Endothelial cell of umbilical vein (primary cell): ENCODE measurements around the gene KIF25. TPM values are rescaled to one million over a fixed set of nuclear protein-coding genes. Genes with fewer than 3 reads are reported as not detected.

Experiments used
- BruUV-seq: library from RNA; stranded (reverse); fragments of 400-500 nt; replicated peaks from 2 replicates; lab custom pipeline; 2021; lab: Mats Ljungman, UMichigan
- CTCF ChIA-PET: fragments of 300-600, 350-600 bp; sonication (Branson Sonifier 250); formaldehyde crosslinking; loops from one replicate; lab custom pipeline; 2021; ENCODE audit warnings: antibody characterized with exemption, inconsistent platforms; lab: Charles Lee
- POLR2A ChIA-PET: fragments of 300-600, 350-600 bp; sonication (Branson Sonifier 250); formaldehyde crosslinking; loops from one replicate; lab custom pipeline; 2021; ENCODE audit warnings: antibody characterized with exemption, inconsistent platforms; lab: Charles Lee
- DNase-seq: peaks from one replicate; pipeline ENCODE4 v3.0.0-alpha.2; 2011; ENCODE audit warnings: low read depth, low spot score
- FAIRE-seq: peaks from 2 replicates; lab custom pipeline; 2011; peaks lifted over from hg19 to GRCh38; lab: Jason Lieb, UNC
- H2AFZ ChIP-seq: 2 replicates; pipeline ENCODE4 v1.6.0; 2012; ENCODE audit warnings: low read depth, low read length, control low read depth, inconsistent platforms
- H3K27ac ChIP-seq: 2 replicates; pipeline ENCODE4 v1.5.1; 2011; ENCODE audit warnings: low read depth, mild to moderate bottlenecking, control low read depth, low read length, moderate library complexity; ENCODE audit not compliant: insufficient read depth
- H3K27me3 ChIP-seq, 2 experiments: 2 replicates each; pipeline versions ENCODE4 v1.6.0 to v1.6.1; 2011; ENCODE audit warnings: low read length in 2 of 2, mixed read lengths in 1 of 2; ENCODE audit not compliant: control insufficient read depth in 2 of 2, insufficient read depth in 2 of 2
- H3K36me3 ChIP-seq, 2 experiments: 2 replicates in 1 of 2; 3 replicates in 1 of 2; pipeline ENCODE4 v1.5.1; 2011; ENCODE audit warnings: low read length in 2 of 2, mild to moderate bottlenecking in 1 of 2, moderate library complexity in 1 of 2; ENCODE audit not compliant: control insufficient read depth in 2 of 2, insufficient read depth in 2 of 2; ENCODE audit errors: extremely low read depth in 1 of 2
- H3K4me1 ChIP-seq: 3 replicates; pipeline ENCODE4 v1.5.1; 2011; ENCODE audit warnings: mild to moderate bottlenecking, low read length; ENCODE audit not compliant: control insufficient read depth, insufficient read depth; ENCODE audit errors: extremely low read depth
- H3K4me2 ChIP-seq: 2 replicates; pipeline ENCODE4 v1.6.1; 2011; ENCODE audit warnings: low read length, control low read depth, mixed read lengths; ENCODE audit not compliant: insufficient read depth
- H3K4me3 ChIP-seq, 3 experiments: fragments of 200-600 bp in 1 of 3; sonication (generic), shearing (Covaris generic) in 1 of 3; replicated peaks in 1 of 3; 2 replicates each; pipeline ENCODE4 v1.5.1; 2011 to 2016; ENCODE audit warnings: control low read depth in 3 of 3, low read length in 3 of 3, mild to moderate bottlenecking in 2 of 3, inconsistent platforms in 1 of 3, low read depth in 1 of 3, moderate library complexity in 1 of 3; ENCODE audit not compliant: insufficient read depth in 1 of 3
- H3K79me2 ChIP-seq: 2 replicates; pipeline ENCODE4 v1.6.0; 2012; ENCODE audit warnings: low read length, inconsistent platforms; ENCODE audit not compliant: control insufficient read depth, insufficient read depth
- H3K9ac ChIP-seq: replicated peaks from 2 replicates; pipeline ENCODE3; 2011; ENCODE audit warnings: low read length, control low read depth; ENCODE audit not compliant: insufficient read depth; ENCODE audit errors: extremely low read depth
- H3K9me1 ChIP-seq: replicated peaks from 3 replicates; pipeline ENCODE4 v1.6.0; 2011; ENCODE audit warnings: mild to moderate bottlenecking, low read length; ENCODE audit not compliant: control insufficient read depth, insufficient read depth; ENCODE audit errors: extremely low read depth
- H3K9me3 ChIP-seq: replicated peaks from 2 replicates; pipeline ENCODE4 v1.5.1; 2012; ENCODE audit warnings: low read length, inconsistent platforms; ENCODE audit not compliant: control insufficient read depth, insufficient read depth
- H4K20me1 ChIP-seq: replicated peaks from 2 replicates; pipeline ENCODE3; 2011; ENCODE audit warnings: mild to moderate bottlenecking, low read length; ENCODE audit not compliant: control insufficient read depth, insufficient read depth; ENCODE audit errors: extremely low read depth
- EZH2 ChIP-seq: IDR thresholded peaks from 2 replicates; pipeline ENCODE4 v1.6.1; 2012; ENCODE audit warnings: borderline replicate concordance, low read depth, mild to moderate bottlenecking, moderate library complexity, low read length, inconsistent platforms; ENCODE audit not compliant: severe bottlenecking
- FOS ChIP-seq: IDR thresholded peaks from 2 replicates; pipeline ENCODE4 v1.6.1; 2011; ENCODE audit warnings: mild to moderate bottlenecking, low read length, moderate library complexity, borderline replicate concordance; ENCODE audit not compliant: insufficient read depth
- GATA2 ChIP-seq: IDR thresholded peaks from 2 replicates; pipeline ENCODE4 v1.7.0; 2011; ENCODE audit warnings: low read depth, mild to moderate bottlenecking, moderate library complexity, mixed read lengths, low read length; ENCODE audit not compliant: insufficient read length, insufficient read depth
- JUN ChIP-seq: IDR thresholded peaks from 2 replicates; pipeline ENCODE4 v1.6.1; 2011; ENCODE audit warnings: borderline replicate concordance, low read depth; ENCODE audit not compliant: insufficient read length, insufficient read depth
- MYC ChIP-seq: IDR thresholded peaks from one replicate; pipeline ENCODE4 v1.6.1; 2011; ENCODE audit warnings: mild to moderate bottlenecking, low read depth, low read length
- POLR2A ChIP-seq: IDR thresholded peaks from 2 replicates; pipeline ENCODE4 v1.6.1; 2012; ENCODE audit warnings: low read depth, mild to moderate bottlenecking, control low read depth, low read length
- POLR2AphosphoS5 ChIP-seq: IDR thresholded peaks from 2 replicates; pipeline ENCODE4 v1.6.1; 2012; ENCODE audit warnings: low read depth, mild to moderate bottlenecking, control low read depth, low read length, moderate library complexity; ENCODE audit not compliant: insufficient read depth
- dilution Hi-C: fragments of 300-500 bp; cut with MboI; formaldehyde crosslinking; loops from one replicate; pipeline ENCODE4 v1.15.0; 2019; ENCODE audit warnings: low sequenced_read_pairs; ENCODE audit not compliant: extremely low pct_ligation_motif_present
- intact Hi-C: fragments of 100-400 bp; cut with micrococcal nuclease; formaldehyde crosslinking; loops from one replicate; pipeline ENCODE4 v1.10.0; 2022
- polyA plus RNA-seq, 4 experiments: library from polyadenylated mRNA; depleted of rRNA in 3 of 4; stranded (reverse) in 3 of 4; unstranded in 1 of 4; fragments of >200 nt; gene quantifications; 2 replicates each; pipeline versions ENCODE4 v1.2.1 to v1.2.3, GENCODE V29; 2011 to 2012; ENCODE audit warnings: missing spikeins in 1 of 4
- total RNA-seq: library from RNA; stranded (reverse); gene quantifications from 2 replicates; pipeline ENCODE4 v1.2.3, GENCODE V29; 2021
- TF ChIP-seq, protein P1 (sequence below), 2 donors: IDR thresholded peaks; 1 replicate in 1 of 2; 2 replicates in 1 of 2; pipeline ENCODE4 v1.5.1; 2011; ENCODE audit warnings: low read length in 2 of 2, mild to moderate bottlenecking in 2 of 2, moderate library complexity in 2 of 2, control low read depth in 1 of 2, inconsistent platforms in 1 of 2, low read depth in 1 of 2; ENCODE audit not compliant: insufficient read depth in 1 of 2; ENCODE audit errors: extremely low read depth in 1 of 2
- TF ChIP-seq, protein P2 (sequence below): IDR thresholded peaks from 2 replicates; pipeline ENCODE4 v1.6.1; 2011; ENCODE audit not compliant: insufficient read depth, insufficient read length

KIF25 gene
- total and polyA plus RNA-seq, 2 donors (not counting 3 experiments of a cell fraction or from before 2014, with no cell fraction given), result not detected

DNA sequence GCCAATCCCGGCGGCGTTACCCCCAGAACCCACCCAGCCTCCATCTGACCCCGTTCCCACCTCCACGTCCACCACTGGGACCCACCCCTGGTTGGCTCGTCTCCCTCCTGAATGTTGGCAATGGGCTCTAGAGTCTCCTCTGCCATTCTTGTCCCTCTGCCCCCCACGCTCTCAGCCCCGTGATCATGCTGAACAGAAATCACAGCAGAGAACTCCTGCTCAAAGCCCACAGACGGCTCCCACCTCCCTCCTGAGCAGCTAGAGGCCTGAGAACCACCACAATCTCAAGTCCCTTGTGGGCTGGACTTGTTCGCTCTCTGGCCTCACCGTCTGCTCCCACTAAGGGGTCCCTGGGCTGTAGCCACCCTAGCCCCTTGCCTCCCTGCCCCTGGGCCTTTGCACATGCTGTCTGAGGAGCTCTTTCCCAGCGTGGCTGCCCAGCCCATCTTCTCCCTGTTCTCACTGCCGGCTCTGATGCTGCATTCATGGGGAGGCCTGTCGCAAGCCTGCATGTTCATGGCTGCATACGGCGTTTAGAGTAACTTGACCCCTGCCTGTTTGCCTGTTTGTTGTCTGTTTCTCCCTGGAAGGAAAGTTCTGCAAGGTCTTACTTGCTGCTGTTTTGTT, 92.7 kb downstream of the KIF25 start:
- H3K9me3 ChIP-seq, result no peaks in the 10 kb centered on the region
- H3K79me2 ChIP-seq, result no peaks in the 10 kb centered on the region
- no peaks in the 10 kb centered on the region for H3K36me3 ChIP-seq
- H4K20me1 ChIP-seq, result no peaks in the 10 kb centered on the region
- TF ChIP-seq, protein P1, sequence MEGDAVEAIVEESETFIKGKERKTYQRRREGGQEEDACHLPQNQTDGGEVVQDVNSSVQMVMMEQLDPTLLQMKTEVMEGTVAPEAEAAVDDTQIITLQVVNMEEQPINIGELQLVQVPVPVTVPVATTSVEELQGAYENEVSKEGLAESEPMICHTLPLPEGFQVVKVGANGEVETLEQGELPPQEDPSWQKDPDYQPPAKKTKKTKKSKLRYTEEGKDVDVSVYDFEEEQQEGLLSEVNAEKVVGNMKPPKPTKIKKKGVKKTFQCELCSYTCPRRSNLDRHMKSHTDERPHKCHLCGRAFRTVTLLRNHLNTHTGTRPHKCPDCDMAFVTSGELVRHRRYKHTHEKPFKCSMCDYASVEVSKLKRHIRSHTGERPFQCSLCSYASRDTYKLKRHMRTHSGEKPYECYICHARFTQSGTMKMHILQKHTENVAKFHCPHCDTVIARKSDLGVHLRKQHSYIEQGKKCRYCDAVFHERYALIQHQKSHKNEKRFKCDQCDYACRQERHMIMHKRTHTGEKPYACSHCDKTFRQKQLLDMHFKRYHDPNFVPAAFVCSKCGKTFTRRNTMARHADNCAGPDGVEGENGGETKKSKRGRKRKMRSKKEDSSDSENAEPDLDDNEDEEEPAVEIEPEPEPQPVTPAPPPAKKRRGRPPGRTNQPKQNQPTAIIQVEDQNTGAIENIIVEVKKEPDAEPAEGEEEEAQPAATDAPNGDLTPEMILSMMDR (IDR thresholded peaks at IDR 0.05; ENCODE audit: extremely low read depth in 1 of 2, insufficient read depth in 1 of 2, low read depth in 1 of 2, low read length in 2 of 2), result no peak
- TF ChIP-seq, protein P2, sequence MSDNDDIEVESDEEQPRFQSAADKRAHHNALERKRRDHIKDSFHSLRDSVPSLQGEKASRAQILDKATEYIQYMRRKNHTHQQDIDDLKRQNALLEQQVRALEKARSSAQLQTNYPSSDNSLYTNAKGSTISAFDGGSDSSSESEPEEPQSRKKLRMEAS, result no peak
- TF ChIP-seq POLR2AphosphoS5 (no peak), POLR2A (no peak), GATA2 (no peak), JUN (no peak), FOS (no peak), EZH2 (no peak), MYC (no peak)
- intact Hi-C loops, result no loop called here
- DNase-seq, result no peak
- no TSS peak for BruUV-seq
- no peak overlapping the region for H3K4me3 ChIP-seq
- ChIA-PET CTCF (no interaction called here), POLR2A (no interaction called here)
- H3K4me2 ChIP-seq, result no peak overlapping the region
- H2AFZ ChIP-seq, result no peak overlapping the region
- H3K27me3 ChIP-seq, result no peaks in the 10 kb centered on the region
- no peak overlapping the region for H3K27ac ChIP-seq
- FAIRE-seq, result no peak
- dilution Hi-C loops, result no loop called here
- H3K9me1 ChIP-seq, result no peaks in the 10 kb centered on the region
- H3K9ac ChIP-seq, result no peak overlapping the region
- no peaks in the 10 kb centered on the region for H3K4me1 ChIP-seq
